Loucy (cell line): Measurements from ENCODE around the gene TNFAIP3.
A peak's percentile ranks its signal among the peaks of the same experiment; 100 is the strongest.

Experiments
- H2AFZ ChIP-seq: fragments of 200-600 bp; sonication (generic); 2 replicates; pipeline ENCODE4 v1.6.0; 2016; ENCODE audit warnings: antibody characterized with exemption, mild to moderate bottlenecking, low read length, moderate library complexity
- H3F3A ChIP-seq: fragments of 200-600 bp; 2 replicates; pipeline ENCODE4 v1.6.0; 2016; ENCODE audit warnings: antibody characterized with exemption, low read depth, mild to moderate bottlenecking
- H3K27me3 ChIP-seq: fragments of 200-600 bp; sonication (generic); 2 replicates; pipeline ENCODE4 v1.6.1; 2014; ENCODE audit warnings: low read length, mild to moderate bottlenecking; ENCODE audit not compliant: insufficient read depth, poor library complexity, severe bottlenecking
- H3K36me3 ChIP-seq: fragments of 200-600 bp; sonication (generic); 2 replicates; pipeline ENCODE4 v1.6.1; 2016; ENCODE audit warnings: low read length; ENCODE audit not compliant: insufficient read depth
- H3K4me1 ChIP-seq: fragments of 200-600 bp; sonication (generic); 2 replicates; pipeline ENCODE4 v1.5.1; 2014; ENCODE audit warnings: low read length, mild to moderate bottlenecking; ENCODE audit not compliant: insufficient read depth, poor library complexity, severe bottlenecking
- H3K4me2 ChIP-seq: fragments of 200-600 bp; sonication (generic); 2 replicates; pipeline ENCODE4 v1.6.0; 2014; ENCODE audit warnings: antibody characterized with exemption, low read length, low read depth, mild to moderate bottlenecking; ENCODE audit not compliant: poor library complexity, severe bottlenecking
- H3K4me3 ChIP-seq: fragments of 200-600 bp; sonication (generic); 2 replicates; pipeline ENCODE4 v1.5.1; 2014; ENCODE audit warnings: low read length, mild to moderate bottlenecking, mixed read lengths; ENCODE audit not compliant: poor library complexity, severe bottlenecking
- H3K79me2 ChIP-seq: fragments of 200-600 bp; sonication (generic); 2 replicates; pipeline ENCODE4 v1.6.1; 2014; ENCODE audit warnings: low read length; ENCODE audit not compliant: insufficient read depth
- H3K9ac ChIP-seq: fragments of 200-600 bp; sonication (generic); 2 replicates; pipeline ENCODE4 v1.6.0; 2014; ENCODE audit warnings: mild to moderate bottlenecking, low read depth, low read length, moderate library complexity; ENCODE audit not compliant: poor library complexity, severe bottlenecking
- H3K9me2 ChIP-seq: fragments of 200-600 bp; sonication (generic); replicated peaks from 2 replicates; pipeline ENCODE4 v1.6.1; 2016; ENCODE audit warnings: low read depth, low read length, mixed read lengths
- H3K9me3 ChIP-seq: fragments of 200-600 bp; sonication (generic); 2 replicates; pipeline ENCODE4 v1.6.1; 2014; ENCODE audit warnings: mild to moderate bottlenecking, antibody characterized with exemption, low read length, low read depth; ENCODE audit not compliant: insufficient read depth
- H4K20me1 ChIP-seq: fragments of 200-600 bp; sonication (generic); 2 replicates; pipeline ENCODE4 v1.6.0; 2014; ENCODE audit warnings: antibody characterized with exemption, low read length, mild to moderate bottlenecking; ENCODE audit not compliant: insufficient read depth, poor library complexity, severe bottlenecking
- EZH2phosphoT487 ChIP-seq: fragments of 200-600 bp; IDR thresholded peaks from 2 replicates; pipeline ENCODE4 v1.6.1; 2018; ENCODE audit warnings: antibody characterized with exemption, mild to moderate bottlenecking, moderate library complexity, borderline replicate concordance
- TF ChIP-seq, protein P1 (sequence below): fragments of 200-600 bp; sonication (generic); conservative IDR thresholded peaks from 2 replicates; pipeline ENCODE4 v1.5.1; 2014; ENCODE audit warnings: mild to moderate bottlenecking, antibody characterized with exemption, low read length

The TNFAIP3 gene

DNA sequence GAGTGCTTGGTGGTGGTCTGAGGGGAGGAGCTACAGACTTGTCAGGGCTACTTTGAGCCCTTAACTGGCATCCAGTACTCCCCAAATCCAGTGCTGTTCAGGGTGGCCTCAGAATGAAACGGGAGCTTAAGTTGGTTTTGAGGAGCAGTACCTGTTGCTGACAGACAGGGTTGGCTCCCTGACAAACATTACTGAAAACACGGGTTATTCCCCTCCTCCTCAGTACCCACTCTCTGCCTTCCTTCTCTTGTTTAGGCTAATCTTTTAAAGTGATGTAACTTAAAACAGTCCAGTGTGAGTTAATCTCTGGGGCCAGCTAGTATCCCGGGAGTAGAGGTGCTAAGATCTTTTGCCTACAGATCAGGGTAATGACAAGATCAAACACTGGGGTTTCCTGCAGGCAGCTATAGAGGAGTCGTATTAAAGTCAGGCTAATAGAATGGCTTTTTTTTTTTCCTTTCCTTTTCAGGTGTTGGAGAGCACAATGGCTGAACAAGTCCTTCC lies 3.7 kb downstream of the TNFAIP3 start:
- Histone ChIP-seq H2AFZ (no peak overlapping the region), H3K9ac (peak overlapping the region; percentile 90), H3K79me2 (peaks cover 95% of the 10 kb centered on the region), H4K20me1 (peaks cover 48% of the 10 kb centered on the region), H3K36me3 (peaks cover 37% of the 10 kb centered on the region; the same call in 1 of the 2 replicates), H3K27me3 (no peaks in the 10 kb centered on the region), H3K4me1 (peaks cover 70% of the 10 kb centered on the region), H3K4me3 (peak overlapping the region; percentile 79), H3K9me3 (no peaks in the 10 kb centered on the region), H3F3A (no peaks in the 10 kb centered on the region), H3K4me2 (peak overlapping the region; percentile 86), H3K9me2 (no peaks in the 10 kb centered on the region)
- TF ChIP-seq EZH2phosphoT487 = no peak
- TF ChIP-seq, protein P1, sequence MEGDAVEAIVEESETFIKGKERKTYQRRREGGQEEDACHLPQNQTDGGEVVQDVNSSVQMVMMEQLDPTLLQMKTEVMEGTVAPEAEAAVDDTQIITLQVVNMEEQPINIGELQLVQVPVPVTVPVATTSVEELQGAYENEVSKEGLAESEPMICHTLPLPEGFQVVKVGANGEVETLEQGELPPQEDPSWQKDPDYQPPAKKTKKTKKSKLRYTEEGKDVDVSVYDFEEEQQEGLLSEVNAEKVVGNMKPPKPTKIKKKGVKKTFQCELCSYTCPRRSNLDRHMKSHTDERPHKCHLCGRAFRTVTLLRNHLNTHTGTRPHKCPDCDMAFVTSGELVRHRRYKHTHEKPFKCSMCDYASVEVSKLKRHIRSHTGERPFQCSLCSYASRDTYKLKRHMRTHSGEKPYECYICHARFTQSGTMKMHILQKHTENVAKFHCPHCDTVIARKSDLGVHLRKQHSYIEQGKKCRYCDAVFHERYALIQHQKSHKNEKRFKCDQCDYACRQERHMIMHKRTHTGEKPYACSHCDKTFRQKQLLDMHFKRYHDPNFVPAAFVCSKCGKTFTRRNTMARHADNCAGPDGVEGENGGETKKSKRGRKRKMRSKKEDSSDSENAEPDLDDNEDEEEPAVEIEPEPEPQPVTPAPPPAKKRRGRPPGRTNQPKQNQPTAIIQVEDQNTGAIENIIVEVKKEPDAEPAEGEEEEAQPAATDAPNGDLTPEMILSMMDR = peak; percentile 26; the same call in 1 of the 2 replicates

DNA sequence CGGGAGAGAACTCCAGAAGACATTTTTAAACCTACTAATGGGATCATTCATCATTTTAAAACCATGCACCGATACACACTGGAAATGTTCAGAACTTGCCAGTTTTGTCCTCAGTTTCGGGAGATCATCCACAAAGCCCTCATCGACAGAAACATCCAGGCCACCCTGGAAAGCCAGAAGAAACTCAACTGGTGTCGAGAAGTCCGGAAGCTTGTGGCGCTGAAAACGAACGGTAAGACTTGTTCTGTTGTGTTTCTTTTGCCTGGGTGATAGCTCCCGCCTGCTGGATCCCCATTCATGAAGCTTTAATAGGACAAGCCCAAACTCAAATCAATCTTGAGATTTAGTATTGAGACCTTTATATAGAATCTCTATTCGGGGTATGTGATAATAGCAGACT lies 4.2 kb downstream of the TNFAIP3 start:
- Histone ChIP-seq H2AFZ (no peak overlapping the region), H3K9me3 (no peaks in the 10 kb centered on the region), H3K4me2 (peak overlapping the region; percentile 86), H3K79me2 (peaks cover 91% of the 10 kb centered on the region), H3K9ac (peak overlapping the region; percentile 90), H4K20me1 (peaks cover 48% of the 10 kb centered on the region), H3F3A (no peaks in the 10 kb centered on the region), H3K4me3 (peak overlapping the region; percentile 79), H3K9me2 (no peaks in the 10 kb centered on the region), H3K36me3 (peaks cover 41% of the 10 kb centered on the region; the same call in 1 of the 2 replicates), H3K4me1 (peaks cover 65% of the 10 kb centered on the region), H3K27me3 (no peaks in the 10 kb centered on the region)
- TF ChIP-seq, protein P1 = no peak
- no peak for TF ChIP-seq EZH2phosphoT487

DNA sequence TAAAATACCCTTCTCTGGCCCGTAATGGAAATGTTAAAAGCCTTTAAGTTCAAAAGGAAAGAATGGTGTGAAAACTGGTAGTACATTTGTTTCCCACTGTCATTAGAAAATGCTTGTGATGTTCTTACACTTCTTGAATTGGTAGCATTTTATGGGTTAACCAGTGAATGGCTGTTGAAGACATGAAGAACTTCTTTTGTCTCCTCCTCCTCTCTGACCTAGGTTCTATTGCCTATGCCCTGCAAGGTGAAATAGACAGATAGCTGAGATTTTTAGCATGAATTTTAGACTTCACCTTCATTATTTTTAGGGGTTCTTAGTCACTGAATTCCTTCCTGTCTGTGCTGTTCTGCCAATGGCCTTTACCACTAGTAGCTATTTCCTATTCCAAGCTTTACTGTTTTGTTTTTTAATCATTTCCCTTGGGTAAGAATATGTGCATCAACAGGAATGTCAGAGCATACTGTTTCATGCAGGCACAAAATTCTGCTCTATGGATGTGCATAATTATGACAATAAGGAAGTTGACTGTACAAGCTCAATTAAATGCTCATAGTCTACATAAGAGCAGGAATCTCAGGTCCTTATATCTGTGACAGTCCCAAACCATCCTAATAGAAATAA lies 4.9 kb downstream of the TNFAIP3 start:
- Histone ChIP-seq H3K4me1 (peaks cover 65% of the 10 kb centered on the region), H3K79me2 (peaks cover 94% of the 10 kb centered on the region), H3K9me2 (no peaks in the 10 kb centered on the region), H3K9me3 (no peaks in the 10 kb centered on the region), H3K4me3 (peak overlapping the region; percentile 79), H3F3A (no peaks in the 10 kb centered on the region), H2AFZ (no peak overlapping the region), H3K4me2 (peak overlapping the region; percentile 86), H3K27me3 (no peaks in the 10 kb centered on the region), H4K20me1 (peaks cover 49% of the 10 kb centered on the region), H3K36me3 (peaks cover 48% of the 10 kb centered on the region; the same call in 1 of the 2 replicates), H3K9ac (peak overlapping the region; percentile 90)
- no peak for TF ChIP-seq EZH2phosphoT487
- TF ChIP-seq, protein P1 = no peak
